HepG2 (cell line): Measurements from ENCODE around the gene SYNC. TPM values are rescaled to one million over a fixed set of nuclear protein-coding genes. Genes with fewer than 3 reads are reported as not detected.

ENCODE experiments used
- ATAC-seq: fragments of 200-7000 bp; cut with Tn5 transposase; 3 replicates; pipeline ENCODE4 v1.9.1; 2020; ENCODE audit warnings: mild to moderate bottlenecking, moderate library complexity
- BruUV-seq: library from RNA; stranded (reverse); fragments of 400-500 nt; replicated peaks from 2 replicates; lab custom pipeline; 2021; lab: Mats Ljungman, UMichigan
- CTCF ChIA-PET: fragments of 300-600 bp; formaldehyde crosslinking; extraction: SDS; loops from one replicate; lab custom pipeline; 2021; ENCODE audit warnings: low total read pairs, inconsistent platforms, low intra/inter-chr PET ratio; lab: Yijun Ruan, JAX
- POLR2A ChIA-PET: fragments of 350-600 bp; sonication (Branson Sonifier 250); formaldehyde crosslinking; loops from one replicate; lab custom pipeline; 2020; ENCODE audit warnings: antibody characterized with exemption, inconsistent platforms; lab: Yijun Ruan, JAX
- DNase-seq: peaks from one replicate; pipeline ENCODE4 v3.0.0-alpha.2; 2015; ENCODE audit warnings: low spot score
- FAIRE-seq: peaks from 3 replicates; lab custom pipeline; 2011; peaks lifted over from hg19 to GRCh38; lab: Jason Lieb, UNC
- H2AFZ ChIP-seq: one replicate; pipeline ENCODE4 v1.6.1; 2011; ENCODE audit warnings: low read length, inconsistent platforms
- H3K27ac ChIP-seq: fragments of 300-600 bp; 3 replicates; pipeline ENCODE4 v1.8.0; 2011; ENCODE audit warnings: mixed run types, mild to moderate bottlenecking, mixed read lengths, low read length, inconsistent platforms; ENCODE audit not compliant: insufficient read depth; ENCODE audit errors: extremely low read length
- H3K27me3 ChIP-seq, 2 experiments: fragments of 200-600 bp in 1 of 2; 2 replicates in 1 of 2; 3 replicates in 1 of 2; pipeline versions ENCODE4 v1.6.0 to v1.8.0; 2011; ENCODE audit warnings: low read length in 2 of 2, mild to moderate bottlenecking in 2 of 2, moderate library complexity in 2 of 2, inconsistent platforms in 1 of 2; ENCODE audit not compliant: insufficient read depth in 2 of 2, control insufficient read depth in 1 of 2
- H3K36me3 ChIP-seq, 2 experiments: fragments of 200-600 bp in 1 of 2; replicated peaks in 1 of 2; 2 replicates in 1 of 2; 3 replicates in 1 of 2; pipeline versions ENCODE4 v1.5.1 to v1.8.0; 2011; ENCODE audit warnings: low read length in 2 of 2, inconsistent platforms in 1 of 2; ENCODE audit not compliant: insufficient read depth in 2 of 2, control insufficient read depth in 1 of 2
- H3K4me1 ChIP-seq: 2 replicates; pipeline ENCODE4 v1.5.1; 2012; ENCODE audit warnings: low read length, inconsistent platforms; ENCODE audit not compliant: insufficient read depth
- H3K4me2 ChIP-seq: 2 replicates; pipeline ENCODE4 v1.6.0; 2011; ENCODE audit warnings: low read depth, low read length, inconsistent platforms
- H3K4me3 ChIP-seq, 3 experiments: fragments of 200-600 bp in 1 of 3; sonication (generic), shearing (Covaris generic) in 1 of 3; replicated peaks in 1 of 3; 2 replicates each; pipeline ENCODE4 v1.5.1; 2011 to 2016; ENCODE audit warnings: low read length in 3 of 3, inconsistent platforms in 2 of 3, low read depth in 2 of 3, mild to moderate bottlenecking in 2 of 3, control low read depth in 1 of 3, mixed read lengths in 1 of 3; ENCODE audit not compliant: insufficient read depth in 1 of 3
- H3K79me2 ChIP-seq: one replicate; pipeline ENCODE4 v1.6.1; 2011; ENCODE audit warnings: low read length, inconsistent platforms; ENCODE audit not compliant: insufficient read depth
- H3K9ac ChIP-seq: 2 replicates; pipeline ENCODE4 v1.6.0; 2011; ENCODE audit warnings: mild to moderate bottlenecking, low read depth, low read length, inconsistent platforms; ENCODE audit not compliant: insufficient read depth
- H3K9me3 ChIP-seq: 2 replicates; pipeline ENCODE4 v1.5.1; 2012; ENCODE audit warnings: mild to moderate bottlenecking, low read length
- H4K20me1 ChIP-seq: 2 replicates; pipeline ENCODE4 v1.6.0; 2011; ENCODE audit warnings: inconsistent platforms, mild to moderate bottlenecking, low read length, moderate library complexity; ENCODE audit not compliant: insufficient read depth
- ATAD3A ChIP-seq: sonication (generic); formaldehyde crosslinking; IDR thresholded peaks from 2 replicates; pipeline ENCODE4 v1.4.0; 2020; ENCODE audit warnings: missing genetic modification reagents
- DPF2 ChIP-seq: sonication (generic); formaldehyde crosslinking; IDR thresholded peaks from 2 replicates; pipeline ENCODE4 v1.4.0; 2020; ENCODE audit warnings: mild to moderate bottlenecking, low read depth, missing genetic modification reagents, borderline replicate concordance
- ERF ChIP-seq: IDR thresholded peaks from 2 replicates; pipeline ENCODE4 v1.6.1; 2018; ENCODE audit warnings: missing biosample characterization, missing genetic modification reagents
- FOXJ3 ChIP-seq: sonication (generic); formaldehyde crosslinking; IDR thresholded peaks from 2 replicates; pipeline ENCODE4 v1.4.0; 2020; ENCODE audit warnings: missing genetic modification reagents, mild to moderate bottlenecking, borderline replicate concordance
- FOXP1 ChIP-seq, 2 experiments: fragments of 450-650 bp in 1 of 2; IDR thresholded peaks; 2 replicates each; pipeline ENCODE4 v1.6.1; 2017 to 2018; ENCODE audit warnings: antibody characterized with exemption in 1 of 2
- MEIS1 ChIP-seq: sonication (generic); formaldehyde crosslinking; IDR thresholded peaks from 2 replicates; pipeline ENCODE4 v1.9.0; 2021; ENCODE audit warnings: mild to moderate bottlenecking, missing genetic modification reagents, moderate library complexity, borderline replicate concordance
- POLR2G ChIP-seq: fragments of 200-400 bp; formaldehyde crosslinking; IDR thresholded peaks from 2 replicates; pipeline ENCODE4 v1.6.1; 2018; ENCODE audit warnings: mild to moderate bottlenecking, low read depth, low read length, moderate library complexity
- THRA ChIP-seq: sonication (generic); formaldehyde crosslinking; IDR thresholded peaks from 2 replicates; pipeline ENCODE4 v1.4.0; 2020; ENCODE audit warnings: missing genetic modification reagents, borderline replicate concordance
- TOPORS ChIP-seq: sonication (generic); formaldehyde crosslinking; IDR thresholded peaks from 2 replicates; pipeline ENCODE4 v1.8.0; 2023; ENCODE audit warnings: mild to moderate bottlenecking, missing genetic modification reagents
- ZNF263 ChIP-seq: sonication (generic); formaldehyde crosslinking; IDR thresholded peaks from 2 replicates; pipeline ENCODE4 v1.4.0; 2020; ENCODE audit warnings: missing genetic modification reagents
- ZNF282 ChIP-seq: fragments of 450-650 bp; IDR thresholded peaks from 2 replicates; pipeline ENCODE4 v1.6.1; 2018; ENCODE audit not compliant: partially characterized antibody
- ZNF44 ChIP-seq: sonication (generic); formaldehyde crosslinking; IDR thresholded peaks from 2 replicates; pipeline ENCODE4 v1.5.1; 2020; ENCODE audit warnings: mild to moderate bottlenecking, missing genetic modification reagents
- ZNF451 ChIP-seq: sonication (generic); formaldehyde crosslinking; IDR thresholded peaks from 2 replicates; pipeline ENCODE4 v1.5.0; 2020; ENCODE audit warnings: mild to moderate bottlenecking, missing genetic modification reagents
- ZNF616 ChIP-seq: sonication (generic); formaldehyde crosslinking; IDR thresholded peaks from 2 replicates; pipeline ENCODE4 v1.5.0; 2020; ENCODE audit warnings: low read depth, mild to moderate bottlenecking, missing genetic modification reagents
- WGBS: methylation state at CpG from one replicate; pipeline ENCODE4 v1.1.6; 2017; ENCODE audit warnings: low lambda C conversion rate; 5-methylcytosine and 5-hydroxymethylcytosine counted together
- in situ Hi-C: cut with HindIII; loops from 2 replicates; pipeline ENCODE4 v1.10.0; 2017; ENCODE audit warnings: low pct_unique_long_range_greater_than_20kb; ENCODE audit not compliant: extremely low pct_ligation_motif_present
- intact Hi-C: fragments of 100-400 bp; cut with micrococcal nuclease; formaldehyde crosslinking; loops from one replicate; pipeline ENCODE4 v1.10.0; 2022; ENCODE audit not compliant: unreplicated experiment
- polyA plus RNA-seq, 8 experiments: library from polyadenylated mRNA; depleted of rRNA in 3 of 8; stranded (reverse) in 7 of 8; unstranded in 1 of 8; fragments of >200 nt; fragmentation: Illumina TruSeq in 4 of 8; extraction: Trizol in 4 of 8; gene quantifications; 2 replicates each; pipeline versions ENCODE4 v1.2.1 to v1.2.3, GENCODE V29; 2011 to 2016; ENCODE audit warnings: low read depth in 4 of 8, missing spikeins in 1 of 8, mixed read lengths in 1 of 8; ENCODE audit not compliant: insufficient read depth in 1 of 8
- total RNA-seq, 5 experiments: library from RNA; depleted of rRNA; stranded (reverse); fragments of >200 nt; fragmentation: Illumina TruSeq; extraction: Trizol; gene quantifications; 2 replicates each; pipeline ENCODE4 v1.2.3, GENCODE V29; 2016; ENCODE audit warnings: low read depth in 1 of 5

SYNC gene
- total and polyA plus RNA-seq, 2 of the 13 experiments (the other 11 are each of a cell fraction or from before 2014, with no cell fraction given): 2.4 to 5.4 TPM

GRCh38 chr1:32686387-32686786, 16.2 kb downstream of the SYNC start:
- DNase-seq: no peak
- no peak overlapping the region for H3K27ac ChIP-seq
- H2AFZ ChIP-seq: no peak overlapping the region
- H3K27me3 ChIP-seq: no peaks in the 10 kb centered on the region
- no peak overlapping the region for H3K4me2 ChIP-seq
- TF ChIP-seq ZNF616: no peak
- no peak for TF ChIP-seq POLR2G
- no peak for TF ChIP-seq DPF2 (CRISPR knock-in tag)
- no peak for TF ChIP-seq ZNF282
- TF ChIP-seq ZNF451: no peak
- TF ChIP-seq TOPORS (CRISPR knock-in tag): no peak
- no peak for TF ChIP-seq ZNF263 (CRISPR knock-in tag)
- TF ChIP-seq ERF: no peak
- no peak for TF ChIP-seq MEIS1 (CRISPR knock-in tag)
- TF ChIP-seq ATAD3A (CRISPR knock-in tag): no peak
- no peak for TF ChIP-seq THRA (CRISPR knock-in tag)
- no peak for TF ChIP-seq FOXP1 (IDR thresholded peaks at IDR 0.05)
- no peak for TF ChIP-seq FOXP1 (CRISPR knock-in tag; IDR thresholded peaks at IDR 0.05)
- no peak for TF ChIP-seq ZNF44 (CRISPR knock-in tag)
- no peak for TF ChIP-seq FOXJ3
- H3K9me3 ChIP-seq: no peaks in the 10 kb centered on the region
- BruUV-seq: no TSS peak
- no peaks in the 10 kb centered on the region for H3K79me2 ChIP-seq
- H3K36me3 ChIP-seq: peaks cover 3 to 35% of the 10 kb centered on the region in 2 experiments; a peak in 4 of 5 replicates
- in situ Hi-C loops (no loop called here), intact Hi-C loops (no loop called here)
- no peak for FAIRE-seq
- WGBS: 100% methylated on average over 2 of the region's 2 CpGs
- H4K20me1 ChIP-seq: no peaks in the 10 kb centered on the region; the same call in 1 of the 2 replicates
- POLR2A ChIA-PET: interaction anchor here (1.9 kb wide), 1 partner anchor 8 kb away, joined by 9 read pairs; no protein-coding TSS in a partner anchor
- no peak overlapping the region for H3K4me3 ChIP-seq
- H3K4me1 ChIP-seq: no peaks in the 10 kb centered on the region
- H3K9ac ChIP-seq: no peak overlapping the region
- CTCF ChIA-PET: no interaction called here
- no peak for ATAC-seq
